Right lobe of liver (tissue), 4 donors: ENCODE measurements around the gene EXOC4.

Experiments used
- POLR2A ChIP-seq: fragments of 450-650 bp; IDR thresholded peaks from one replicate; pipeline ENCODE4 v1.6.1; 2017; ENCODE audit warnings: antibody characterized with exemption, mild to moderate bottlenecking
- TF ChIP-seq, protein P1 (sequence below), 4 donors: fragments of 200-600 bp in 3 of 4; fragments of 450-650 bp in 1 of 4; IDR thresholded peaks; one replicate each; pipeline versions ENCODE4 v1.5.1 to v1.8.0; 2016 to 2022; ENCODE audit warnings: antibody characterized with exemption in 4 of 4, mild to moderate bottlenecking in 2 of 4
- donor health status: DM: no; HTN: no; CAD: no.
- donor health status: DM: no; HTN: no; CAD: no.
- donor health status: DM: no; HTN: yes; CAD: no.

- TF ChIP-seq, protein P1, sequence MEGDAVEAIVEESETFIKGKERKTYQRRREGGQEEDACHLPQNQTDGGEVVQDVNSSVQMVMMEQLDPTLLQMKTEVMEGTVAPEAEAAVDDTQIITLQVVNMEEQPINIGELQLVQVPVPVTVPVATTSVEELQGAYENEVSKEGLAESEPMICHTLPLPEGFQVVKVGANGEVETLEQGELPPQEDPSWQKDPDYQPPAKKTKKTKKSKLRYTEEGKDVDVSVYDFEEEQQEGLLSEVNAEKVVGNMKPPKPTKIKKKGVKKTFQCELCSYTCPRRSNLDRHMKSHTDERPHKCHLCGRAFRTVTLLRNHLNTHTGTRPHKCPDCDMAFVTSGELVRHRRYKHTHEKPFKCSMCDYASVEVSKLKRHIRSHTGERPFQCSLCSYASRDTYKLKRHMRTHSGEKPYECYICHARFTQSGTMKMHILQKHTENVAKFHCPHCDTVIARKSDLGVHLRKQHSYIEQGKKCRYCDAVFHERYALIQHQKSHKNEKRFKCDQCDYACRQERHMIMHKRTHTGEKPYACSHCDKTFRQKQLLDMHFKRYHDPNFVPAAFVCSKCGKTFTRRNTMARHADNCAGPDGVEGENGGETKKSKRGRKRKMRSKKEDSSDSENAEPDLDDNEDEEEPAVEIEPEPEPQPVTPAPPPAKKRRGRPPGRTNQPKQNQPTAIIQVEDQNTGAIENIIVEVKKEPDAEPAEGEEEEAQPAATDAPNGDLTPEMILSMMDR (IDR thresholded peaks at IDR 0.05) = no peak
- no peak for TF ChIP-seq POLR2A
These were observed 807.0 kb downstream of the EXOC4 start for GRCh38 chr7:134059921-134060320.
